ENCODE data around the gene CIRBP. TPM values are rescaled to one million over a fixed set of nuclear protein-coding genes. Genes with fewer than 3 reads are reported as not detected.
"Not testable (repeated sequence)": the region's sequence is repeated elsewhere in the genome, so short reads cannot be mapped to it uniquely, and the experiment has no call there.

CIRBP gene
- total and polyA plus RNA-seq, 2 of the 13 experiments (the other 11 are each of a cell fraction or from before 2014, with no cell fraction given), result 133 to 140 TPM

- in situ Hi-C loops (cut with HindIII; ENCODE audit: extremely low pct_ligation_motif_present, low pct_unique_long_range_greater_than_20kb); H2AFZ ChIP-seq (ENCODE audit: low read length); H3K36me3 ChIP-seq (replicated peaks in 1 of 2; ENCODE audit: control insufficient read depth in 1 of 2, insufficient read depth in 2 of 2, low read length in 2 of 2); H3K9me3 ChIP-seq (ENCODE audit: low read length); CTCF ChIA-PET (ENCODE audit: low intra/inter-chr PET ratio, low total read pairs); H3K27me3 ChIP-seq (ENCODE audit: control insufficient read depth in 1 of 2, insufficient read depth in 2 of 2, low read length in 2 of 2); BruUV-seq (replicated peaks): not testable (repeated sequence)
- FAIRE-seq (peak; percentile 82), DNase-seq (ENCODE audit: low spot score) (peak; percentile 88), ATAC-seq (peak; percentile 8)
- H3K79me2 ChIP-seq (ENCODE audit: insufficient read depth, low read length), result peaks cover 31% of the 10 kb centered on the region
- intact Hi-C loops (cut with micrococcal nuclease; ENCODE audit: unreplicated experiment), result loop anchor here (1.0 kb wide), 1 partner anchor 20 kb away; no protein-coding TSS in a partner anchor
- H3K4me3 ChIP-seq (replicated peaks in 1 of 3; ENCODE audit: insufficient read depth in 1 of 3, low read depth in 2 of 3, low read length in 3 of 3), result peak overlapping the region; percentile 36 to 80 (median 52); a peak in 5 of 6 replicates
- H3K4me2 ChIP-seq (ENCODE audit: low read depth, low read length), result peak overlapping the region; percentile 81
- 40% methylated on average over 20 of the region's 27 CpGs for WGBS (ENCODE audit: low lambda C conversion rate)
- peak overlapping the region; percentile 69 for H3K9ac ChIP-seq (ENCODE audit: insufficient read depth, low read depth, low read length)
- H3K4me1 ChIP-seq (ENCODE audit: insufficient read depth, low read length), result peaks cover 56% of the 10 kb centered on the region
- H4K20me1 ChIP-seq (ENCODE audit: insufficient read depth, low read length), result peaks cover 14% of the 10 kb centered on the region; the same call in 1 of the 2 replicates
- peak overlapping the region; percentile 96 for H3K27ac ChIP-seq (ENCODE audit: extremely low read length, insufficient read depth, low read length)
- POLR2A ChIA-PET, result interaction anchor here (0.5 to 10.1 kb wide), 10 partner anchors 14 to 148 kb away, joined by 3 to 469 read pairs (median 4); partner anchors contain the start of gene CIRBP
- TF ChIP-seq GATAD2A (CRISPR knock-in tag; IDR thresholded peaks at IDR 0.05), result peak; percentile 61; the same call in 1 of the 2 replicates
- peak; percentile 64 for TF ChIP-seq ZEB1 (IDR thresholded peaks at IDR 0.05; ENCODE audit: insufficient replicate concordance, low read depth)
- TF ChIP-seq HNF1B (CRISPR knock-in tag; IDR thresholded peaks at IDR 0.05), result peak; percentile 59; the same call in 1 of the 2 replicates
- TF ChIP-seq ZNF18 (CRISPR knock-in tag; IDR thresholded peaks at IDR 0.05; ENCODE audit: insufficient replicate concordance), result peak; percentile 95
- peak; percentile 58 for TF ChIP-seq SALL1 (CRISPR knock-in tag; IDR thresholded peaks at IDR 0.05)
- TF ChIP-seq ZNF296 (CRISPR knock-in tag; conservative IDR thresholded peaks at IDR 0.05), result peak; percentile 78
- TF ChIP-seq NAIF1 (CRISPR knock-in tag; IDR thresholded peaks at IDR 0.05; ENCODE audit: borderline replicate concordance), result 0 out of 2 replicates have a peak, but pooled peaks have one; percentile 49
- peak; percentile 9; the same call in 1 of the 2 replicates for TF ChIP-seq IRF2 (CRISPR knock-in tag; IDR thresholded peaks at IDR 0.05)
- TF ChIP-seq ZFP41 (CRISPR knock-in tag; IDR thresholded peaks at IDR 0.05; ENCODE audit: borderline replicate concordance), result peak; percentile 39; the same call in 1 of the 2 replicates
- TF ChIP-seq UBTF (CRISPR knock-in tag; IDR thresholded peaks at IDR 0.05), result peak; percentile 50; the same call in 1 of the 2 replicates
- TF ChIP-seq ARID4A (CRISPR knock-in tag; IDR thresholded peaks at IDR 0.05; ENCODE audit: borderline replicate concordance), result peak; percentile 71; the same call in 1 of the 2 replicates
These were observed 22.7 kb upstream of the CIRBP start for GRCh38 chr19:1246265-1247087.

Data from HepG2 (cell line).